ENCODE results near the gene NEO1.
"Not testable (repeated sequence)": the region's sequence is repeated elsewhere in the genome, so short reads cannot be mapped to it uniquely, and the experiment has no call there.

NEO1 gene

DNA sequence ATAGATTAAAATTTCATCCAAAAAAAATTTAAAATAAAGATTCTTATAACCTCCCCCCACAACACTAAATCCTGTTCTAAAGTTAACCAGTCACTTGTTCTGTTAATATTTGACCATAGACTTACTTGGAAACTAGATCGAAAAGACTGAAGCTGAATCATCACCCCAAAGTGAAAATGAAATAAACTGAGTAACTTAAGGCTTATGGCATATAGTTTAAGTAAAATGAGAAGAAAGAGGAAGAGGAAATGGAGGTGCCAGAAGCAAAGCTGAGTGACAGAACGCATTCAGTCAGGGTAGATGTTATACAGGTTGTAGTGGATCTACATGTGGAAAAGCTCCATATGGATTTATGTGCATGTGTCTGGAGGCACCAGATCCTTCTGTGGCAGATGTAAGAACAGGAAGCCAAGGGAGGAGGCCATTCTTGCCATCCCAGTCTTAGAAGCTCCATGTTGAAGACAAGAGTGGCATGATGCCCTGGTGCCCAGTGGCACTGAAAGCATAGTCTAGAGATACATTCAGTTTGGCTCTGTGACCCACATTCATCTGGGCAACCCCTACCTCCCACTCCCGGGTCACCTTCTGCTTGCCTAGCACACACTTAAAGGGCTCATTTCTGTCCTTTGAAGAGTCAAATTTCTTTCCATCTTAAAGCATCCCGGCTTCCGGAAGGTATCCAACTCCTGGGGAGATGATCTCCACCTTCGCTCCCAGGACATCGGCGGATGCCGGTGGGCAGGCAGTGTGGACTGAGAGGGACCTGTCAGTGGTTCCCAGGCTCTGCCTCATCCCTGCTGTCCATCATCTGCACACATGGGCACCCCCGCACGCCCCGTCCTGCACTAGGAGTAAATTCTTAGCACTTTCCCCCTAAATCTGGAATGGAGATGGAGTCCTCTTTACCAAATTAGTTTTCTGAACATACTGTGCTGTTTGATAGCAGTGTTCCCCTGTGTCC is 90.8 kb downstream of the NEO1 start:
- no peak for DNase-seq (ENCODE audit: low spot score)

DNA sequence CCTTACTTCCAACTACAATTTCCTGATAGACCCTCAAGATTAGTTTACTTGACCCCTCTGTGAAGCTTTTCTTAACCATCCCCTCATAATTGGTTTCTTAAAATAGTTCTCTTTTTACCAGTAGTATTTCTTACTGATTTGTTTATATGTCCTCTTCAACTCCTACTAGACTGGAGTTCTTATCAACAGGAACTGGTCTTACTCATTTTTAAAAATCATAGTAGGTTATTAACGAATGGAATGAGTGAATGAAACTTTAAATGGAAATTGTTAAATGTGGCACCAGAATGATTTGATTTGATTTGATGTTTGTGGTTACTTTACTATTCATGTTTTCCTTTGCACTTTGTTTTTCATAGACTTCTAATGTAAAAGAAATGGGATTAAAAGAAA is 91.5 kb downstream of the NEO1 start:
- DNase-seq (ENCODE audit: low spot score) = no peak

- DNase-seq (ENCODE audit: low spot score) = no peak
These were observed 94.2 kb downstream of the NEO1 start for GRCh38 chr15:73146419-73146818.

- DNase-seq (ENCODE audit: low spot score) = no peak
These were observed 98.6 kb downstream of the NEO1 start for GRCh38 chr15:73150831-73151230.

DNA sequence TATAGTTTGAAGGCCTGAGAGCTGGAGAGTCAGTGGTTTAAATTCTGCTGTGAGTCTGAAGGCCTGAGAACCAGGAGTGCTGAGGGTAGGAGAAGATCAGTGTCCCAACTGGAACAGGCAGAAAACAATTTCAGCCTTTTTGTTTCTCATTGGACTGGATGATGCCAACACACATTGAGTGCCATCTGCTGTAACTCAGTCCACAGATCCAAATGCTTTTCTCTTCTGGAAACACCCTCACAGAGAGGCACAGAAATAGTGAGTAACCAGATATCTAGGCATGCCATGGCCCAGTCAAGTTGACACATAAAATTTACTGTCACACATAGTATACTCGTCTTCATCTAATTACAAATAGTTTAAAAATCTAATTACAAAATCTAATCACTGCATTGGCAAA is 100.8 kb downstream of the NEO1 start:
- DNase-seq (ENCODE audit: low spot score) = no peak

GRCh38 chr15:73153447-73153846 is 101.2 kb downstream of the NEO1 start:
- DNase-seq (ENCODE audit: low spot score) = no peak

GRCh38 chr15:73156431-73157191 is 104.3 kb downstream of the NEO1 start:
- DNase-seq (ENCODE audit: low spot score) = no peak

- DNase-seq (ENCODE audit: low spot score) = no peak
These were observed 109.3 kb downstream of the NEO1 start for GRCh38 chr15:73161546-73161945.

DNA sequence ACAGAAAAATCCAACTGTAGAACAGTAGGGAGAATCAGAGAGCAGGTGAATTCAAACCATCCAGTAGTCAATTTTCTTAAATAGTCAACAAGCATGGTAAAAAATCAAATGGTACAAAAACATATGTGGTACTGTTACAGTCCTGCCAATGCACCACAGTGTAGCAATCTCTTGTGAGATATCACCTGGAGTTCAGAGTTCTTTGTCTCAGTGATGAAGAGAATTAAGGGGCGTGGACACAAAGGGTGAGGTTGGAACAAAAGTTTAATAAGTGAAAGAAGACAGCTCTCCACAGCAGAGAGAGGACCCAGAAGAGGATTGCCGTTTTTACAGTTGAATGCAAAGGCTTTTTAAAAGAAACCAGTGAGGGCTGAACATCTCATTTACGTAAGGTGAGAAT is 113.2 kb downstream of the NEO1 start:
- no peak for DNase-seq (ENCODE audit: low spot score)

GRCh38 chr15:73165844-73166243 is 113.6 kb downstream of the NEO1 start:
- DNase-seq (ENCODE audit: low spot score) = no peak

DNA sequence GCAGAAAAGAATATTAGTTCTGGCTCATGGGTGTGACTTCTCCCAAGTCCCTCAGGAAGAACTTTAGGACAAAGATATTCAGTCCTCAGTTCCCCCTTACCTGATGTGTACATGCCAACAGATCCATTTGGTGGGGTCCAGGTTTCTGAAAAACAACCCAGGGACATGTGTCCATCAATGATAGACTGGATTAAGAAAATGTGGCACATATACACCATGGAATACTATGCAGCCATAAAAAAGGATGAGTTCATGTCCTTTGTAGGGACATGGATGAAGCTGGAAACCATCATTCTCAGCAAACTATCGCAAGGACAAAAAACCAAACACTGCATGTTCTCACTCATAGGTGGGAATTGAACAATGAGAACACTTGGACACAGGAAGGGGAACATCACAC is 114.4 kb downstream of the NEO1 start:
- DNase-seq (ENCODE audit: low spot score) = not testable (repeated sequence)

DNA sequence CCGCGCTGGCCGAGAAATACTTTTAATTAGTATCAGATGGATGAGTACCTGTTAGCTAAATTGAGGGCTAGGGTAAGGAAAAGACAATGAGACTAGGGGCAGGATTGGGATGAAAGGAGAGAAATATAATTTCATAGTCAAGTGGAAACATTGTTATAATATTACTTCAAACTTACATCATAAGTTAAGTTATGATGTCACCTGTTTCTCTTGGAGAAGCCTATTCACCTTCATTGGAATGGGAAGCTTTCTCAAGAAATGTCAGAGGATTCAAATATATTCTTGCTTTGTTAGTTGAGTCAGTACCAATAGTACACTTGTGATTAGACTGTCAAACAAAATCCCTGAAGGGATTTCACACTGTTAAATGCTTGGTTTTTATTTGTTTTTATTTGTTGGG is 116.2 kb downstream of the NEO1 start:
- DNase-seq (ENCODE audit: low spot score) = no peak

DNA sequence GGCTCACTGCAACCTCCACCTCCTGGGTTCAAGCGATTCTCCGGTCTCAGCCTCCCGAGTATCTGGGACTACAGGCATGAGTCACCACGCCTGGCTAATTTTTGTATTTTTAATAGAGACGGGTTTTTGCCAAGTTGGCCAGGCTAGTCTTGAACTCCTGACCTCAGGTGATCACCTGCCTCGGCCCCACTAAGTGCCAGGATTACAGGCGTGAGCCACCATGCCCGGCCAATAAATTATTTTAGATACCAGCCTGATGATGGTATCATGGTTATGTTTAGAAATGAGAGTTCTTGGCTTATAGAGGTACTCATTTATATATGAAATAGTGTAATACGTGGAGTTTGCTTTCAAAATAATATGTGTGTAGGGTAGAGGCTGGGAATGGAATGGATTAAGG is 119.4 kb downstream of the NEO1 start:
- DNase-seq (ENCODE audit: low spot score) = no peak

DNA sequence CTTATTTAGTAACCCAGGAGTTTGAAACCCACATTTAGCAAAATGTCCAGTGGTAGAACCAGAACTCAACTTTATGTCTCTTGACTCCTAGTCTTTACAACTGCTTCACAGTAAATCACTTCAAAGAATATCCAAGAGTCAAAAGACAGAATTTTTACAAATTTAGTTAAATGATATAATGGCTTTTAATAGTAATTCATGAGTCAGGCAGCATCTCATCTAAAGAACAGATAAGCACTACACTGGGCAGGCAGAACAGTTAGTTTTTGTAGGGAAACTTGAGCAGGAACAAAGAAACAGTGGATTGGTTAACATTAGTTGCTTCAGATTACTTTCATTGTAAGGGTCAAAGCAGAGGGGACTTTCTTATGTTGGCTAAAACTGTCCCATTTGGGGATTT is 120.2 kb downstream of the NEO1 start:
- no peak for DNase-seq (ENCODE audit: low spot score)

GRCh38 chr15:73174171-73174570 is 121.9 kb downstream of the NEO1 start:
- DNase-seq (ENCODE audit: low spot score) = no peak

DNA sequence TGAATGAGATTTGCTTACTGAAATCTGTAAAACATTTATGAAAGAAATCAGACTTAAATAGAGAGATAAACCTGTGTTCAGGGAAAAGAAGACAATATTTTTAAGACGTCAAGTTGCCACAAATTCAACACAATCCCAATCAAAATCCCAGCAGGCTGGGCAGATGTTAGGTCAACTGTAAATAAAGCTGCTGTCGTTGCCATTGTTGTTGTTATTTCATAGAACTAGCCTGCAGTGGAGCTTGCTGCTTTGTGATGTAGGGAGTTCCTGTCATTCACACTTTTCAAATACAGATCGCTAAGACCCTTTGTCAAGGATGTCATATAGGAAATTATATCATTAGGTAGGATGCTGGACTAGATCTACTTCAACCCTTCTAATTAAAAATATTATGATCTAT is 123.1 kb downstream of the NEO1 start:
- no peak for DNase-seq (ENCODE audit: low spot score)

- no peak for DNase-seq (ENCODE audit: low spot score)
These were observed 124.3 kb downstream of the NEO1 start for GRCh38 chr15:73176598-73176997.

DNA sequence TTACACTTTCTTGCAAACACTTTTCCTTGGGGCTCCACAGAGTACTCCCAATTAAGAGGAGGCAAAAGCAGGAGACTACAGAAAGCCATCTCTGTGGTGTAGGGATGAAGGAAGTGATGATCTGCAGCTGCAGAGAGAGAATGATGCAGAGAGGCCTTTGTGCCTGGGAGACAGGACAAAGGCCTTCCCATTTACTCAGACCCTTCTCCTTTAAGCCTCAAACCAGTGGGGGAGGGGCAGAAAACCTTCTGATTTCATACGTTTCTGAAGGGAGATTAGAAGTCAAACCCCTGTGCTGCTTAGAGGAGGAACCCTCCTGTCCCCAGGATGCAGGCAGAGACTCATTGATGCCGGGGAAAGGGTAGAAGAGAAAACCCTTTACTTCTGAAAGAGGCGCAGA is 130.8 kb downstream of the NEO1 start:
- DNase-seq (ENCODE audit: low spot score) = no peak

DNA sequence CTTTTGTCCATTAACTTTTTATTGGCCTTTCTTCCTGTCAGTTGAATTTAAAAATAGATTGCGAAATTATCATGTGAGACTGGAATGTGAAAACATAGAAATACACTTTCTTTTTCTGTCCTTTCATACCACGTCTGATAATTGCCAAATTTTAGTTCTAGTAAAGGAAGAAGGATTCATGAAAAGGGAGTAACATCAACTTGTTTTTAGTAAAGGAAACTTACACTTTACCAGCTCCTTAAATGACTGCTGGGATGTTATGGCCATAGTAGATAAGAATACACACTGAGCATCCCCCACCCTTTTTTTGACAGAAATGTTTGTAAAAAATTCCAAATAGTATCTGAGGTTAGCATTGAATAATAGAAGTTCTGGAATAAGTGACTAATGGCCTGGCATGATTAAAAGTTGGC is 137.9 kb downstream of the NEO1 start:
- no peak for DNase-seq (ENCODE audit: low spot score)

- DNase-seq (ENCODE audit: low spot score) = no peak
These were observed 142.9 kb downstream of the NEO1 start for GRCh38 chr15:73195166-73195565.

DNA sequence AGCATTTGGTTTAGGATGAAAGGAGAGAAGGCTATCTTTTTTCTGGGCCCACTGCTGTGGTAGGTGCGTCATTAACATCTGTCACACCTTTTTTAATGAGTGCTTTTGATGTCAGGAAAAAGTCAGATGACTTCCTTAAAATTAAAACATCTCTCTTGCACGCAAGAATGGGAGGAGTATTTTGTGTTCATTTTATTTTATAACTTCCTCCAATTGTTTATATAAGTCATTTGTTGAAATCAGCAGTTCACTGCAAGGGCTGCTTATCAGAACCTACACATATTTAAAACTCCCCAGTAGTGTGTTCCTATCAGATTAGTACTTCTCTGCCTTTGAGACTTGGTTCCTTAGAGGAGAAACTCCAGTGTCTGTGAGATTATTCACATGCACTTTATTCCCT is 143.8 kb downstream of the NEO1 start:
- no peak for DNase-seq (ENCODE audit: low spot score)

- no peak for DNase-seq (ENCODE audit: low spot score)
These were observed 148.1 kb downstream of the NEO1 start for GRCh38 chr15:73200339-73200738.

DNA sequence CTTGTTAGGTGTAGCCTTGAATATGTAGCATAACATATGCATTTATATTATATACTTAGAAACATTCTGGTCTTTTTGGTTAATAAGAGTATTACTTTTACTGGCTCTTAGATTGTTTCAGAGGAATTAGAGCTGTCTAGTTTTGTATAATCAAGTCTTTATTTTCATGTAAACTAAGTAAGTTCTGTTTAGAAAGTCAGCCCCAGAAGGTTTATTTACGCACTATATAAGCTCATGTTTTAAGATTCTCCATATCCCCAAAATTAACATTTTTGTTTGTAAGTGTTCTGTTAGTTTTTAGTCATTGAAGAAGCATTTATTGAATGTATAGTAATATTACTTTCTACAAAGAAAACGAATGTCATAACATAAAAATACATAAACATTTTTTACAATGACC is 158.4 kb downstream of the NEO1 start:
- no peak for DNase-seq (ENCODE audit: low spot score)

All from AG08396 (cell line).